SK-N-MC (cell line): ENCODE measurements around the gene KCNK7.
A peak's percentile ranks its signal among the peaks of the same experiment; 100 is the strongest.

Source experiments
- DNase-seq: peaks from one replicate; pipeline ENCODE4 v3.0.0-alpha.2; 2011; ENCODE audit warnings: low read depth, low spot score
- H3K27ac ChIP-seq: fragments of 200-600 bp; sonication (generic); 2 replicates; pipeline ENCODE4 v1.5.1; 2016; ENCODE audit warnings: mixed run types
- H3K36me3 ChIP-seq: fragments of 200-600 bp; sonication (generic); 2 replicates; pipeline ENCODE4 v1.6.1; 2017; ENCODE audit warnings: antibody characterized with exemption, low read length, mixed read lengths; ENCODE audit not compliant: insufficient read depth
- H3K4me3 ChIP-seq: fragments of 200-600 bp; sonication (generic); 2 replicates; pipeline ENCODE4 v1.5.1; 2016
- H3K9ac ChIP-seq: fragments of 200-600 bp; sonication (generic); 2 replicates; pipeline ENCODE4 v1.8.0; 2017; ENCODE audit warnings: mixed run types, mixed read lengths; ENCODE audit not compliant: insufficient read length
- H3K9me3 ChIP-seq: fragments of 200-600 bp; sonication (generic); 2 replicates; pipeline ENCODE4 v1.6.1; 2017; ENCODE audit warnings: low read depth, mild to moderate bottlenecking, antibody characterized with exemption, low read length, moderate library complexity, mixed read lengths
- EZH2 ChIP-seq: fragments of 200-600 bp; sonication (generic); IDR thresholded peaks from one replicate; pipeline ENCODE4 v1.6.1; 2017; ENCODE audit warnings: antibody characterized with exemption
- FOXP2 ChIP-seq: optimal IDR thresholded peaks from 2 replicates; pipeline ENCODE3; 2011; ENCODE audit warnings: mild to moderate bottlenecking, moderate library complexity; ENCODE audit not compliant: insufficient read depth; ENCODE audit errors: extremely low read length, control extremely low read depth
- POLR2AphosphoS5 ChIP-seq: IDR thresholded peaks from 2 replicates; pipeline ENCODE4 v1.6.1; 2012; ENCODE audit warnings: mild to moderate bottlenecking, low read depth, low read length, borderline replicate concordance

Gene KCNK7

GRCh38 chr11:65621460-65621859 is 25.9 kb upstream of the KCNK7 start:
- H3K36me3 ChIP-seq = peaks cover 22% of the 10 kb centered on the region; the same call in 1 of the 2 replicates
- DNase-seq = no peak
- H3K9me3 ChIP-seq = no peaks in the 10 kb centered on the region
- TF ChIP-seq FOXP2 (no peak), EZH2 (no peak), POLR2AphosphoS5 (no peak)
- H3K27ac ChIP-seq = no peak overlapping the region
- no peak overlapping the region for H3K4me3 ChIP-seq
- no peak overlapping the region for H3K9ac ChIP-seq

GRCh38 chr11:65620666-65621065 is 25.1 kb upstream of the KCNK7 start:
- H3K36me3 ChIP-seq = peaks cover 21% of the 10 kb centered on the region; the same call in 1 of the 2 replicates
- TF ChIP-seq FOXP2 (no peak), EZH2 (no peak), POLR2AphosphoS5 (no peak)
- H3K9me3 ChIP-seq = no peaks in the 10 kb centered on the region
- H3K9ac ChIP-seq = no peak overlapping the region
- no peak overlapping the region for H3K27ac ChIP-seq
- H3K4me3 ChIP-seq = no peak overlapping the region
- DNase-seq = no peak

- Histone ChIP-seq H3K27ac (no peak overlapping the region), H3K4me3 (no peak overlapping the region), H3K36me3 (peaks cover 21% of the 10 kb centered on the region; the same call in 1 of the 2 replicates), H3K9ac (no peak overlapping the region), H3K9me3 (no peaks in the 10 kb centered on the region)
- no peak for DNase-seq
- TF ChIP-seq FOXP2 (no peak), EZH2 (no peak), POLR2AphosphoS5 (no peak)
Observed at GRCh38 chr11:65619281-65619928, 23.8 kb upstream of the KCNK7 start.

- H3K9me3 ChIP-seq = no peaks in the 10 kb centered on the region
- no peak for DNase-seq
- no peak for TF ChIP-seq EZH2
- no peak for TF ChIP-seq FOXP2
- TF ChIP-seq POLR2AphosphoS5 = no peak
- H3K36me3 ChIP-seq = peaks cover 21% of the 10 kb centered on the region; the same call in 1 of the 2 replicates
- no peak overlapping the region for H3K9ac ChIP-seq
- no peak overlapping the region for H3K4me3 ChIP-seq
- no peak overlapping the region for H3K27ac ChIP-seq
Observed at GRCh38 chr11:65618763-65619162, 23.2 kb upstream of the KCNK7 start.

GRCh38 chr11:65617990-65618751 is 22.6 kb upstream of the KCNK7 start:
- Histone ChIP-seq H3K9ac (no peak overlapping the region), H3K9me3 (no peaks in the 10 kb centered on the region), H3K27ac (no peak overlapping the region), H3K36me3 (peaks cover 21% of the 10 kb centered on the region; the same call in 1 of the 2 replicates), H3K4me3 (no peak overlapping the region)
- no peak for DNase-seq
- TF ChIP-seq EZH2 (no peak), POLR2AphosphoS5 (no peak)

- H3K36me3 ChIP-seq = peaks cover 21% of the 10 kb centered on the region; the same call in 1 of the 2 replicates
- no peak overlapping the region for H3K27ac ChIP-seq
- peak overlapping the region; percentile 91 for H3K4me3 ChIP-seq
- TF ChIP-seq EZH2 (no peak), FOXP2 (no peak), POLR2AphosphoS5 (no peak)
- peak overlapping the region; percentile 89 for H3K9ac ChIP-seq
- DNase-seq = no peak
- no peaks in the 10 kb centered on the region for H3K9me3 ChIP-seq
Observed at GRCh38 chr11:65617136-65617850, 21.7 kb upstream of the KCNK7 start.

GRCh38 chr11:65616575-65617001 is 21.0 kb upstream of the KCNK7 start:
- peak overlapping the region; percentile 91 for H3K4me3 ChIP-seq
- no peaks in the 10 kb centered on the region for H3K9me3 ChIP-seq
- H3K27ac ChIP-seq = no peak overlapping the region
- TF ChIP-seq FOXP2 (no peak), POLR2AphosphoS5 (no peak), EZH2 (no peak)
- peak overlapping the region; percentile 89 for H3K9ac ChIP-seq
- DNase-seq = no peak
- peaks cover 21% of the 10 kb centered on the region; the same call in 1 of the 2 replicates for H3K36me3 ChIP-seq
